Hematopoietic multipotent progenitor cell treated with erythropoietin and hydrocortisone succinate and interleukin-3 and kit ligand, for 15 days (in vitro differentiated cells): Measurements from ENCODE around the gene NUDT3.
"Not testable (repeated sequence)": the region's sequence is repeated elsewhere in the genome, so short reads cannot be mapped to it uniquely, and the experiment has no call there.

Source experiments
- DNase-seq: peaks from one replicate; pipeline ENCODE4 v3.0.0-alpha.2; 2015; ENCODE audit warnings: low spot score

Gene NUDT3

GRCh38 chr6:34249469-34250261 lies 142.8 kb downstream of the NUDT3 start:
- no peak for DNase-seq

- peak; percentile 95 for DNase-seq
These were observed 143.6 kb downstream of the NUDT3 start, which contains the start of gene SMIM29 for GRCh38 chr6:34248727-34249468. Gene SMIM29 (minus strand): TSS chr6:34249006. CDS start chr6:34247791, 1,215 bp downstream.

GRCh38 chr6:34248198-34248726 lies 144.2 kb downstream of the NUDT3 start:
- DNase-seq = peak; percentile 39

- DNase-seq = peak; percentile 35
These were observed 144.8 kb downstream of the NUDT3 start for GRCh38 chr6:34247481-34248197.

DNA sequence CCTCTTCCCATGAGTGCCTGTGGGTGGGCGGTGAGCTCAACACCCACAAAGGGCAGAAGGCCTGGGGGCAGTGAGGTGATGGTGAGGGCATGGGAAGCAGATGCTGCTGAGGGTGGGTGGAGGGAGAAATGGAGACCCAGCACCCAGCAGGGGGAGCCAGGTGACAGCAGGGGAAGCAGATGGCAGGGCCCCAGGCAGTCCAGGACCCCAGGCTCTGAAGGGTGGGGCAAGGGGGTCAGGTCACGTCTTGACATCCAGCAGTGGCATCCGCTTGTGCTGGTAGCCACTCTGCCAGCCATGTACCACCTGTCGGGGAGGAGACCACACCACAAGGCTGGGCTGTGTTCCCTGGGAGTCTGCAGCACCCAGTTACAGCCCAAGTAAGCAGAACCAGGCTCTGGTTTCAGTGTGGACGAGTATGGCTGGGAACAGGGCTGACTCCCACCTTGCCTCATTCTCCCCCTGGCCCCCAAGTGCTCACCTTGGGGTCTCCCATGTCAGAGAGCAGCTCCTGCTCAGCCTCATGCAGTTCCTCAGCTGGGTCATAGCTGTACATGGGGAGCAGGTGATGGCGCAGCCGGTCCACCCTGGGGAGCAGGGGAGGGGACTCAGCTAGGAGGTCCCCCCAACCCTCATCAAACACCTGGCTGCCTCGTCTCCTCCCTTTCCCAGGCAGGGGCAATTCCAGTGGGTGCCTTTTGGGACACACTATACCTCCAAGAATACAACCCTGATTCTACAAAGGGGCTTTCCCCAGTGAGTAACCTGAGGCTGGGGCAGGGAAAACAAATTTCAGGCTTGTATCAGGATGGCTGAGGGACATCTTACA lies 145.7 kb downstream of the NUDT3 start:
- no peak for DNase-seq

DNA sequence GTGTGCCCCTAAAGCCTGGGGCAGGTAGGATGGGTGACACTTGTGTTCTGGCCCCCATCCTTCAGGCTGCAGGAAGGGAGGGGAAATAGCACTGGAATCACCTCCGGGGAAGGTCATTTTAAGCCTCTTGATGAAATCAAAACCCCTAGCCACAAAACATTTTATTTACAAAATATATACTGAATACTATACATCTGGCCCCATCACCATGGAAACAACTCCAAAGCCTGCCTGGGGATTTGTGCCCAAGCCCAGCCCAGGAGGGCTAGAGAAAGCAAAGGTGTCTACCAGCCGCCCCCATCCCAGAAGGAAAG lies 146.3 kb downstream of the NUDT3 start:
- DNase-seq = no peak

- DNase-seq = not testable (repeated sequence)
These were observed 146.7 kb downstream of the NUDT3 start for GRCh38 chr6:34245761-34246140.

GRCh38 chr6:34245032-34245760 lies 147.3 kb downstream of the NUDT3 start:
- DNase-seq = not testable (repeated sequence)

- DNase-seq = peak; percentile 89
These were observed 148.3 kb downstream of the NUDT3 start for GRCh38 chr6:34243901-34244884.

DNA sequence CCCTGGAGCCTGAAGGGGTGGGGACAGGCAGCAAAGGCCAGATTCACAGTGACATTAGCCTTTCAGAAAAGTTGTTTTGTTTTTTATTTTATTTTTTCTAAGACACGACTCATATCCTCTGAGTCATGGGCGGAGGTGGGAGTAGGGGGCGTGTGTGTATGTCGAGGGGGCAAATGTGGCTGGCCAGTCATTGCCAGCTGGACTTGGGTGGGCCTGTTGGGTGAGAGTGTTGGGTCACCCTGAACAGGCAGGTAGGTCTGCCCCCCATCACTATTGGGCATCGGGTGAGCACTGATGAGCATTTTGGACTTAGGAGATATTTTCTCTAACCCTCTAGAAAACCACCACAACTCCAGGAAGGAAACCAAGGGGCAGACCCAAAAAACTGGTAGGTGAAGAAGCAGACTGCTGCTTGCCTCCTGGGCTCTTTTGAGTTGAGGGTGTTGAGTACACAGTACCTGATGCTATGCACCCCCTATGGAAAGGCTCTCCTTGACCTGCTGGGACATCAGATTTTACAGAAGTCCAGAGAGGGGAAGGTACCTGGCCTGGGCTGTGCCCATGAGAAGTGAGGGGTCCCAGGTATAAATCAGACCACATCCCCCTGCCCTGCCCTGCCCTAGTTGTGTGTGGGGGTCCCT lies 149.2 kb downstream of the NUDT3 start:
- no peak for DNase-seq

- DNase-seq = no peak
These were observed 150.0 kb downstream of the NUDT3 start for GRCh38 chr6:34242252-34243130.

GRCh38 chr6:34241351-34242215 lies 150.9 kb downstream of the NUDT3 start:
- no peak for DNase-seq

DNA sequence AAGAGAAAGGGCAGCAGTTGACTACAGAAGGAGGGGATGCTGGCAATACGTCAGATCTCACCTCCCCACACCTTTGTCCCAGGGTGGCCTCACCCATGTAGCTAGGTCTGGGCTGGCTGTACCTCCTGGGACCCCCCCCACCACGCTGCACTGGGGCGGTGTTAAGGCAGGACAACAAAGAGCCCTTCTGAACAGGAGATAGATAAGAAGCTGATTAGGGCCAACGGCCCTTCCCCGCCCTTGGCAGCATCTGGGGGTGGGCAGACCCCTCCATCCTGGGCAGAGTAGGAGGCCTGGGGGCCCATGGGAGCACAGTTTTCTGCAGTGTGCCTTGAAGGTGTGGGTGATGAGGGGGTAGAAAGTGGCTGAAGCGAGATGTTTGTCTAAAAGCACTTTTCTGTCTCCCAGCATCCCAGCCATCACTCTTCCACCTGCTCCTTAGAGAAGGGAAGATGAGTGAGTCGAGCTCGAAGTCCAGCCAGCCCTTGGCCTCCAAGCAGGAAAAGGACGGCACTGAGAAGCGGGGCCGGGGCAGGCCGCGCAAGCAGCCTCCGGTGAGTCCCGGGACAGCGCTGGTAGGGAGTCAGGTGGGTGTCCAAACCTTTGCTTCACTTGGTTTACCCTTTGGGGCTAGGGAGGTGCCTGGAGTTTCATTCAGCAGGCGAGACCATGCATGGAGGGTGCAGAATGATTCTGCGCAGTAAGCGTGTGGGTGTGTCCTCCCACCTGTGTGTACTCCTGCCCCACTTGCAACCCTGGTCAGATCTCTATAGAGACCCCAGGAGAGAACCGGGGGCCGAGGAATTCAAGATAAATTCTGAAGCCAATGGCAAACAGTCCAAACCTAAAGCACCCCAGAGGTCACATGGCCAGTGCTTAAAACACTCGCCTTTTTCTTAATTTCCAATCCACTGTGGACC lies 151.9 kb downstream of the NUDT3 start:
- DNase-seq = no peak

- no peak for DNase-seq
These were observed 152.6 kb downstream of the NUDT3 start for GRCh38 chr6:34239893-34240292.

GRCh38 chr6:34239500-34239825 lies 153.0 kb downstream of the NUDT3 start:
- DNase-seq = no peak
